HG03521 (cell line): Measurements from ENCODE around the gene ANKRD40CL.
"Not testable (repeated sequence)": the region's sequence is repeated elsewhere in the genome, so short reads cannot be mapped to it uniquely, and the experiment has no call there.

Experiments
- ATAC-seq: cut with Tn5 transposase; IDR thresholded peaks from one replicate; pipeline ENCODE4 v1.9.1; 2021; ENCODE audit warnings: mild to moderate bottlenecking, moderate library complexity; ENCODE audit not compliant: unreplicated experiment

Gene ANKRD40CL, protein sequence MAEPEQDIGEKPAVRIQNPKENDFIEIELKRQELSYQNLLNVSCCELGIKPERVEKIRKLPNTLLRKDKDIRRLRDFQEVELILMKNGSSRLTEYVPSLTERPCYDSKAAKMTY

DNA sequence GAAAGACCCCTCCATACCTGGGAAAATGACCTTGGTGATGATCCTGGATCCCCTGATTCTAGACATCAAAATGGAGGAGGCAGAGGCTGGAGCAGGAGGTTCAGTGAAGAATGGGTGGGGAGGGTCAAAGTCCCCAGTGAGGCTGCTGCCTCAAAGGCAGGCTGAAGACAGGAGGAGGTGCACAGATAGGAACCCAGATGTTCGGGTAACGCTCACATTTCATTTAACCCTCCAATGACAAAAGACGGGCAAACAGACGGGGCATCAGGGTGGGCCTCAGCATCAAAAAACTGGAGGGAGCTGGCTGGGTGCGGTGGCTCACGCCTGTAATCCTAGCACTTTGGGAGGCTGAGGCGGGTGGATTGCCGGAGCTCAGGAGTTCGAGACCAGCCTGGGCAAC is at the start of gene ANKRD40CL:
Gene ANKRD40CL (minus strand): TSS at position 73 of the 400 bp plus-strand sequence. CDS start 605 bp downstream, outside the sequence.
- ATAC-seq: no peak

GRCh38 chr17:50816271-50816670 is 49.0 kb upstream of the ANKRD40CL start:
- ATAC-seq: no peak

DNA sequence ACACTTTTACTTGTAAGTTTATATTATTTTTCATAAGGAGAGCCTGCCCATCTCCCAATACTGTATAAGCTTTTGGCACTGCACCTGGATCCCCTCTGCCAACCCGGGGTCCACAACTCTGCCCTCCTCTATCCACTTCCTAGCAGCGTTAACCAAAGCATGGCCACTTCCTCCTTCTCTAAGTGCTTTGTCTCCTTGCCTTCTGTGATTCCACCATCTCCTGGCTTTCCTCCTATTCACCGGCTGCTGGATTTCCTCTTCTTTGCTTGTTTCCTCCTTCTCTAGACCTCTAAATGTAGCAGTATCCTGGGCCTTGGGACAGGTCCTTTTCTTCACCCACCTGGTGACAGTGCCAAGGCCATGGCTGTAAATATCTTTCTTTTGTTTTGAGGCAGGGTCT is 48.1 kb upstream of the ANKRD40CL start:
- ATAC-seq: no peak

- ATAC-seq: no peak
These were observed 46.3 kb upstream of the ANKRD40CL start for GRCh38 chr17:50813583-50813982.

DNA sequence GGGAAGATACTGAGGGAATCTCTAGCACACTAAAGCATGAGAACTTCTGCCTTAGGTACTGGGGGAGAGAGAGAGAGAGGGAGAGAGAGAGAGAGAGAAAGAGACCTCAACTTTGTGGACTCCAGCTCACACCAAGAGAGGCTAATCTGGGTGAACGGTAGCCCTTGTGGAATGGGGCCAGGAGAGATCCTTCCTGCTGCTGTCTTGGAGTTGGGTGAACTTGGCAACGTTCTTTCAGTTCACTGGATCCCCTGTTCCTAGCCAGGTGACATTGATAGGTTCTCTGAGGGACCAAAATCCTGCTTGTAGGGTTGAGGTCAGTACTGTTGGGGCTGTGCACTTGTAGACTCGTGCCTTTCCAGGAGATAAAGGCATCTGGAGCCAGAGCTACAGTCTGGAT is 41.6 kb upstream of the ANKRD40CL start:
- ATAC-seq: no peak

DNA sequence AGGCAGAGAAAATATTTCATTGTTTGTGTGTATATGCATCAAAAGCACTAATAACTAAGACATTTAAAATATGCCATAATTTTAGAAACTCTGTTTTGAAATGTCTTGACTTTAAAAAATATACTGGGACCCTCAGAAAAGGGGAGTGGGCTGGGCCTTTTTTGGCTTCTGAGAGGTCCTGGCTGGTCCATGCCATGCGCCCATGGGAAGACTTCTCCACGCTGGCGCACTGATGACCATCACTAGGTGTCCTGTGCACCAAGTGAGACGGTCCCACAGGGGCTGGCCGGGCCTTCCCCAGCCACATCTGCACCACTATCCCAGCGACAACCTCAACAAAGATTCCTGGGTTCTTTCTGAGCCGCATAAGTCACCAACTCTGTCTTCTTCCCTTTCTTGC is 41.1 kb upstream of the ANKRD40CL start:
- ATAC-seq: no peak

DNA sequence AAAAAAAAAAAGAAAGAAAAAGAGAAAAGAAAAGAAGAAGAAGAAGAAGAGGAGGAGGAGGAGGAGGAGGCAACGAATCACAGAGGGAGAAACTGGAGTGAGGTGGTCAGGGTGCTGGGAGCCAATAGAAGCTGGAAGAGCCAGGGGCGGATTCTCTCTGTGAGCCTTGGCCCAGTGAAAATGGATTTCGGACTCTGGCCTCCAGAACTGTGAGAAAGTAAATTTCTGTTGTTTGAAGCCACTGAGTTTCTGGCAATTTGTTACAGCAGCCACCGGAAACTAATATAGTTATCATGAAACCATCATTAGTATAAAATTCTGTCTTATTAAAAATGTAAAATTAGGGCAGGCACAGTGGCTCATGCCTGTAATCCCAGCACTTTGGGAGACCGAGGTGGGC is 40.4 kb upstream of the ANKRD40CL start:
- ATAC-seq: no peak

DNA sequence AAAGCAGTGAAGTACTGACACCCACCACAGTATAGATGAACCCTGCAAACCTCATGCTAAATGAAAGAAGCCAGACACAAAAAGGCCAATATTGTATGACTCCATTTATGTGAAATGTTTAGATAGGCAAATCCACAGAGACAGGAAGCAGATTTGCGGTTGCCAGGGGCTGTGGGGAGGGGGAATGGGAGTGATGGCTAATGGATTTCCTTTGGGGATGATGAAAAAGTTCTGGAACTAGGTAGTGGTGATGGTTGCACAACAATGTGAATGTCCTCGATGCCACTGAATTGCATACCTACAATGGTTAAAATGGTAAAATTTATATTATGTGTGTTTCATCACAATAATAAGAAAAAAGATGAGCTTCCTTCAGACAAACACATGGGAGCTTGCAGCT is 39.7 kb upstream of the ANKRD40CL start:
- no peak for ATAC-seq

GRCh38 chr17:50806141-50806643 is 38.9 kb upstream of the ANKRD40CL start:
- ATAC-seq: no peak

DNA sequence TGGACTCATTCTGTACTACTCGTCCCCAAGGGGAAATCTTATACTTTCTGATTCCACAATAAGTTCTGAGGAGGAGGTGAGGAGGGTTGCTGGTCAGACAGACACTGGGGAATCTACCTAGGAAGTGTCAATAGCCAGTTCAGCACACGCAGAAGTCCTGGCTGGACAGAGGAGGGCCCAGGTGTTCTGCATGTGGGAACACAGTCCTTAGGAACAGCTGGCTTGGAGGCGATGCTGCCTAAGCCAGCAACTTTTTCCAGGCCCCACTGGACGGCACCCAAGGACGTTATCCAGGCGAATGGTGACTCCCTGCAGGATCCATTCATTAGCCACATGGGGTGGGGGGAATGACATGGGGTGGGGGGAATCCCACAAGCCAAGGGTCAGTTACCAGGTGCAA is 38.2 kb upstream of the ANKRD40CL start:
- no peak for ATAC-seq

- ATAC-seq: not testable (repeated sequence)
These were observed 37.6 kb upstream of the ANKRD40CL start for GRCh38 chr17:50804749-50805475.

GRCh38 chr17:50803676-50804075 is 36.4 kb upstream of the ANKRD40CL start:
- no peak for ATAC-seq

- ATAC-seq: no peak
These were observed 35.6 kb upstream of the ANKRD40CL start for GRCh38 chr17:50802609-50803571.

DNA sequence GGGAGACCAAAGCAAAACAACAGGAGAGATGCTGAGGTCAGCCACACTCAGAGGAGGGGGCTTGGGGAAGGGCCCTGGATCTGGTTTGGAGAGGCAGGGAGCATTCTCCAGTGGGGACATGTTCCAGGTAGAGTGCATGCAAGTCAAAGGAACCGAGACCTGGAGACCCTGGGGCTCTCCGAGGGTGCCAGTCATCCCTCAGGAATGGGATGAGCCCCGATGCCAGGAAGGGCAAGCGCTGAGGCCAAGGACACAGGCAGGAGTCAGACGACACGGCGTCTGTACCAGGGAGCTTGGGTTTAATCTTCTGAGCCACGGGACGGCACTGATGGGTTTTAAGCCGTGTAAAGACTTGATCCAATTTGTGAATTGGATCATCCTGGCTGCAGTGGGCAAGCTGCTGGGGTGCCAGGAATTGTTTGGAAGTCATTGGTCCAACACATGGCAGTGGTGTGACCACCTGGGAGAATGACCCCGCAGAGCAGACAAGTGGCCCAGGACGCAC is 32.9 kb upstream of the ANKRD40CL start:
- no peak for ATAC-seq

- ATAC-seq: no peak
These were observed 32.3 kb upstream of the ANKRD40CL start for GRCh38 chr17:50799582-50799981.

- no peak for ATAC-seq
These were observed 31.3 kb upstream of the ANKRD40CL start for GRCh38 chr17:50798424-50799288.

DNA sequence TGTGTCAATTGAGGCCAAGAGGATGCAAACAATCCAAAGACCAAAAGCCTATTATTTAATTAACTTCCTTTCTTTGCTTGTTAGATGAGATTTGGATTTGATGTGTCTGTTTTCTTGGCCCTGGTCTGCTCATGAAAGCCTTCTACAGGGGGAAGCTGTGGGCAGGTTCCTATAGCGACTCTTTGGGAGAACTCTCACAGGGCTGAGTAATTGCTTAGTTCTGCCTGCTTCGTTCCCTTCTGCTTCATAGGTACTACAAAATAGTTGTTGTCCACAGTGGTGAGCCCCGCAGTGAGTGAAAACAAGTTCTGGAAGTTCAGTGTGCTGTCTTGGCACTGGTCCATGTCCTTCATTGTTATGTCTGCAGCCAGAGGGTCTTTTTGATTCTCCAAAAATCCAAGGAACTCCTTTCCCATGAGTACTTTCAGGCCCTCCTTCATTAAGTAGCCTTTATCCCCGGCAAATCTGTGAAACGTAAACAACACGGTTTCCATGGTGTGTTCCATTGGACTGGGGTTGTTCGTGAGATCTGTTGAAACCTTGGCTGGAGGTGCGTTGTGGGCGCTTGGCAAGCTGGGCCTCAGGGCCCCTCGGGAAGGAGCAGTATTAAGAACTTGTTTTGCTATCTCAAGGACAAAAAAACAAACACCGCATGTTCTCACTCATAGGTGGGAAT is 30.0 kb upstream of the ANKRD40CL start:
- ATAC-seq: no peak

GRCh38 chr17:50794361-50794760 is 27.0 kb upstream of the ANKRD40CL start:
- no peak for ATAC-seq

DNA sequence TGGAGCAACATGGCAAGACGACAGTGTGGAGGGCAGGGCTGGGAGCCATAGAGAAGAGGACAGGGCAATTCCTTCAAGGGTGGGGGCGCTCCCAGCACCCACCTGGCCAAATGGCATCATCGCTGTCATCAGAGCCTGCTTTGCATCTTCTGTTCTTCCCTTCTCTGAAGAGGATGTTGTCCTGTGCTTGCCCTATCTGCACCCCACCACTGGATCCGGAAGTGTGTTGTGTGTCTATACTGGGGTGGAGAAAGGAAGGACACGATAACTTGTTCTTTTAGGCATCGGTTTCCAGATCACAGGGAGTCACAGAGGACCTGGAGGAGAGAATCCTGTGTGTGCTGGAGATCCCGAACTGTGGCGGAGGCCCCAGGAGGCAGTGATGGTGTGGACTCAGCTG is 25.7 kb upstream of the ANKRD40CL start:
- no peak for ATAC-seq

- ATAC-seq: no peak
These were observed 24.8 kb upstream of the ANKRD40CL start for GRCh38 chr17:50792132-50792531.
